ENCODE results near the gene TLE4.

DNA sequence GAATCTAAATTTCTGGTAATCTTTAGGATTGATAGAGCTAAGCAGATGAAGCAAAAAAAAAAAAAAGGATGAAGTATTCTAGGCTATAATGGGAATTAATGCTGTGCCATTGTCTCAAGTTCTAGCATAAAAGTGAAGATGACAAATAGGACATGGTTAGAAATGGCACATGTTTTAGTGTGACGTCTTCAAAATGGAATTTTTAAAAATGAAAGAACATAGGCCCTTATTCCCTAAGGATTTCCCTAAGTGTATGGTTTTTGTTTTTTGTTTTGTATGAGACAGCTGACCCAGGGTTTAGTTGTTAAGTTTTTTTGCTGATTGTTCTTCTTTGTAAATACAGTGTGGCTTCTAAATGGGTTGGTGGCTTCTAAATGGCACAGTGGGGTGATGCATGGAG is 7.1 kb downstream of the TLE4 start:
- TF ChIP-seq EP300 (IDR thresholded peaks at IDR 0.05; ENCODE audit: borderline replicate concordance in 1 of 2, low read depth in 1 of 2, low read length in 1 of 2) = no peak
- TF ChIP-seq, protein P1, sequence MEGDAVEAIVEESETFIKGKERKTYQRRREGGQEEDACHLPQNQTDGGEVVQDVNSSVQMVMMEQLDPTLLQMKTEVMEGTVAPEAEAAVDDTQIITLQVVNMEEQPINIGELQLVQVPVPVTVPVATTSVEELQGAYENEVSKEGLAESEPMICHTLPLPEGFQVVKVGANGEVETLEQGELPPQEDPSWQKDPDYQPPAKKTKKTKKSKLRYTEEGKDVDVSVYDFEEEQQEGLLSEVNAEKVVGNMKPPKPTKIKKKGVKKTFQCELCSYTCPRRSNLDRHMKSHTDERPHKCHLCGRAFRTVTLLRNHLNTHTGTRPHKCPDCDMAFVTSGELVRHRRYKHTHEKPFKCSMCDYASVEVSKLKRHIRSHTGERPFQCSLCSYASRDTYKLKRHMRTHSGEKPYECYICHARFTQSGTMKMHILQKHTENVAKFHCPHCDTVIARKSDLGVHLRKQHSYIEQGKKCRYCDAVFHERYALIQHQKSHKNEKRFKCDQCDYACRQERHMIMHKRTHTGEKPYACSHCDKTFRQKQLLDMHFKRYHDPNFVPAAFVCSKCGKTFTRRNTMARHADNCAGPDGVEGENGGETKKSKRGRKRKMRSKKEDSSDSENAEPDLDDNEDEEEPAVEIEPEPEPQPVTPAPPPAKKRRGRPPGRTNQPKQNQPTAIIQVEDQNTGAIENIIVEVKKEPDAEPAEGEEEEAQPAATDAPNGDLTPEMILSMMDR (IDR thresholded peaks at IDR 0.05) = no peak
- TF ChIP-seq, protein P2, sequence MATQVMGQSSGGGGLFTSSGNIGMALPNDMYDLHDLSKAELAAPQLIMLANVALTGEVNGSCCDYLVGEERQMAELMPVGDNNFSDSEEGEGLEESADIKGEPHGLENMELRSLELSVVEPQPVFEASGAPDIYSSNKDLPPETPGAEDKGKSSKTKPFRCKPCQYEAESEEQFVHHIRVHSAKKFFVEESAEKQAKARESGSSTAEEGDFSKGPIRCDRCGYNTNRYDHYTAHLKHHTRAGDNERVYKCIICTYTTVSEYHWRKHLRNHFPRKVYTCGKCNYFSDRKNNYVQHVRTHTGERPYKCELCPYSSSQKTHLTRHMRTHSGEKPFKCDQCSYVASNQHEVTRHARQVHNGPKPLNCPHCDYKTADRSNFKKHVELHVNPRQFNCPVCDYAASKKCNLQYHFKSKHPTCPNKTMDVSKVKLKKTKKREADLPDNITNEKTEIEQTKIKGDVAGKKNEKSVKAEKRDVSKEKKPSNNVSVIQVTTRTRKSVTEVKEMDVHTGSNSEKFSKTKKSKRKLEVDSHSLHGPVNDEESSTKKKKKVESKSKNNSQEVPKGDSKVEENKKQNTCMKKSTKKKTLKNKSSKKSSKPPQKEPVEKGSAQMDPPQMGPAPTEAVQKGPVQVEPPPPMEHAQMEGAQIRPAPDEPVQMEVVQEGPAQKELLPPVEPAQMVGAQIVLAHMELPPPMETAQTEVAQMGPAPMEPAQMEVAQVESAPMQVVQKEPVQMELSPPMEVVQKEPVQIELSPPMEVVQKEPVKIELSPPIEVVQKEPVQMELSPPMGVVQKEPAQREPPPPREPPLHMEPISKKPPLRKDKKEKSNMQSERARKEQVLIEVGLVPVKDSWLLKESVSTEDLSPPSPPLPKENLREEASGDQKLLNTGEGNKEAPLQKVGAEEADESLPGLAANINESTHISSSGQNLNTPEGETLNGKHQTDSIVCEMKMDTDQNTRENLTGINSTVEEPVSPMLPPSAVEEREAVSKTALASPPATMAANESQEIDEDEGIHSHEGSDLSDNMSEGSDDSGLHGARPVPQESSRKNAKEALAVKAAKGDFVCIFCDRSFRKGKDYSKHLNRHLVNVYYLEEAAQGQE (IDR thresholded peaks at IDR 0.05; ENCODE audit: low read depth, low read length) = no peak
- TF ChIP-seq POLR2AphosphoS5 (IDR thresholded peaks at IDR 0.05; ENCODE audit: low read depth, low read length) = no peak

Data from SK-N-SH (cell line).